SHP77 (cell line): Measurements from ENCODE around the gene OR1F1.

ENCODE experiments used
- DNase-seq, 2 experiments: peaks; one replicate each; lab custom pipeline; 2025; lab: John Stamatoyannopoulos, UW

OR1F1 gene

DNA sequence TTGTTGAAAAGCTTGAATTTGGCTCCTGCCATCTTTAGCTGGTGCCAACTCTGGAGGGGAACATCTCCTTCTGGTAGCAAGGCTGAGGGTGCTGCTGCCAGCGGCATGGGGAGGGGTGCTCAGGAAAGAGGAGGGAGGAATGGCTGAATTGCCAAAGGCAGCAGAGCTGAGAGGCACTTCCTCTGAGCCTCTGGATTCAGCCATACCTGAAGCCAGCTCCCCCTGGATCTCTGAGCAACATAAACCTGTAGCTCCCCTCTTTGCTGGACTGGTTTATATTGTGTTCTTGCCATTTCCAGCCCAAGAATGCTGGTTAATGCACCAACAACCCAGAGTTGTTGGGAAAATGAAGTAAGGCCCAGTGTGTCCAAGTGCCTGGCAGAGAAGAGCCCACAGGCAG lies 61.0 kb downstream of the OR1F1 start:
- DNase-seq: no peak

DNA sequence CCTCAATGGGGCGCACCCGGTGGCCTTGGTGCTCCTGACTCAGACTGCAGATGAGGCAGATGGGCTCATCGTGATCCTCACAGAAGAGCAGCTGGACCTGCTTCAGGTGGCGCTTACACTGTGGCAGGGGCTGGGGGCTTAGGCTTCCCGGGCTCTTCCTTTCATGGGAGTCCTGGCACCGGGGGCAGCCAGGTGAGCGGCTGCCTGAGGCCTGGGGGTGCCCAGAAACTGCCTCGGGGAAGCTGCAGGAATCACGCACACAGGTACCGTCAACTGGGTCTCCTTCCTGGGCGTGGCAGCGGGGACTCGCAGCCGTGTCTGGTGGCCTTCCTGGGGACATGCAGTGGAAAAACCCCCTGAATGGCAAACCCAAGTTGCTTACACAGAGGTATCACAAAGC lies 61.4 kb downstream of the OR1F1 start:
- no peak for DNase-seq

DNA sequence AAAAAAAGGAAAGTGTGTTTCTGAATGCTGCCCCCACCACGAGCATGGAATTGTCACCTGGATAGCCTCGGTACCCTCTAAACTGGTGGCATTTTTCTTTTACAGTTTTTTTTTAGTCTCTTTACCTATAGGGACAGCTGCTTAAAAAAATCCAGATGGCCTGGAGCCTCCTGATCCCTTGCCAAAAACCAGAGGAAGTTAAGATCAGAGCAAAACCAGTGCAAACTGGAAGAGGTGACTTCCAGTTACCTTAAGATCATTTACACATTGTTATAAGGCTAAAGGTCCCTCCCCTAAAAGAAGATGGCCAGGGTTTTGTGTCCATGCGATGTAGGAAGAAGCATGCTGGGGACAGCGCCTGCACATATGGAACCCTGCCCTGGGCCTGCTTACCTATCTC lies 65.0 kb downstream of the OR1F1 start:
- no peak for DNase-seq

DNA sequence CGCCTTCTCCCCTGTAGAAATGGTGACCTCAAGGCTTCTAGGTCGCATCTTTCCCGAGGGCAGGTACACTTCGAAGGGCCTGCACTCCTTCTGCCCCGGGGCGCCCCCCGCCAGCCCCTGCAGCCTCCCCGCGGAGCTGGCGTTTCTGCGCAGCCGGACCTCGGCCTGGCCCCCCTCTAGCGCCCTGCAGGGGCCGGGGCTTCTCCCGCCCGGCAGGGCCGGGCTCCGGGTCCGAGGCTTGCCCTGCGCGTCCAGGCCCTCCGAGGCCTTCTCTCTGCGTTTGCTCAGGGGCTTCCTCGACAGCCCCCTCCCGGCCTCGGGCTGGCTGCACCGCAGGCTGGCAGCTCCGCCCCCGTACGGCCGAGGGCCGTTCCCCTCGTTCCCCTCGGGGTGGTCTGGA lies 66.3 kb downstream of the OR1F1 start:
- no peak for DNase-seq
